ENCODE data around the gene ANKRD23. TPM values are rescaled to one million over a fixed set of nuclear protein-coding genes. Genes with fewer than 3 reads are reported as not detected.

Gene ANKRD23
- total RNA-seq, 2 experiments from 2014 or later: 6.2 to 10.4 TPM

DNA sequence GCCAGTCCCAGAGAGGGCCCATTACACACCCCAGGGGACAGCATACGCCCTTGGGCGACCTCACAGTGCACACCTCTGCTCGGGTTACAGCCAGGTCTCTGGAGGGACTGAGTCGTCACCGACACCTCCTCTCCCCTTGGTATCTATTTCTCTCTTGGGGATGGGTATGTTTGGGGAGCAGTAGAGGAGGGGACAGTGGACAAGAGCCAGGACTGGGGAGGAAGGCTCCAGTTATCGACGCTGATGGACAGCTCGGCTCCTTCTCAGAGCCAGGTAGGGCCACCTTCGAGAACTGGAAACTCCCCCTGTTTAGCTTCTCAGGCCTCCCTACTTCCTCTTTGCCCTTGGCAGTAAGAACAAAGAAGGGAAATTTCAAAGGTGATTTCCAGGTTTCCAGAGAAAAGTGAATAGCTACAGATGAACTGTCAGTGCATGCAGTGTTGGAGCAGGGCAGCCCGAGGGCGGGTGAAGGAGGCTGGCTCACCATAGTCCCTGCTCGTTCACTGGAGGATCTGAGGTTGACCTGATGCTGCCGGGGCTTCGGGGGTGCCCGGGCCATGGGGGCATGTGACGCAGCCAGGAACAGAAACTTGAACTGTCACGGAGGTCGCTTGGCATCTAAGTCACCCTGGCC, 30.5 kb upstream of the ANKRD23 start:
- no peaks in the 10 kb centered on the region for H3K9me3 ChIP-seq (ENCODE audit: control insufficient read depth in 1 of 2, insufficient read depth in 1 of 2, low read length in 2 of 2)
- H3K27ac ChIP-seq (ENCODE audit: low read depth in 1 of 2, low read length in 2 of 2): no peak overlapping the region
- Mint-ChIP-seq H3K36me3 (ENCODE audit: low read depth) (peaks cover 8% of the 10 kb centered on the region), H3K27ac (peak overlapping the region; percentile 75), H3K9me3 (no peaks in the 10 kb centered on the region), H3K4me3 (peak overlapping the region; percentile 62), H3K27me3 (no peaks in the 10 kb centered on the region), H3K4me1 (ENCODE audit: low read depth) (peaks cover 45% of the 10 kb centered on the region)
- no peaks in the 10 kb centered on the region for H3K36me3 ChIP-seq (ENCODE audit: insufficient read depth, low read length)
- DNase-seq (peak in 2 of 14 experiments; percentile 70 to 73), ATAC-seq (ENCODE audit: poor library complexity) (no peak)
- POLR2A ChIA-PET: interaction anchor here (0.7 to 2.7 kb wide), 5 partner anchors 16 to 88 kb away, joined by 3 to 11 read pairs (median 8); partner anchors contain the start of gene ANKRD39
- H3K27me3 ChIP-seq (ENCODE audit: control insufficient read depth in 1 of 2, insufficient read depth in 2 of 2, low read length in 2 of 2): no peaks in the 10 kb centered on the region
- TF ChIP-seq CTCF (IDR thresholded peaks at IDR 0.05): no peak
- CTCF ChIA-PET: interaction anchor here (3.1 kb wide), 1 partner anchor 16 kb away, joined by 19 read pairs; the partner anchor contains the start of gene ANKRD39
- H3K4me1 ChIP-seq (ENCODE audit: insufficient read depth, low read length): peaks cover 33% of the 10 kb centered on the region
- intact Hi-C loops (cut with DNase I, micrococcal nuclease): loop anchor here (2.0 to 5.0 kb wide), 2 partner anchors 40 to 88 kb away; no protein-coding TSS in a partner anchor
- no peak overlapping the region for H3K4me3 ChIP-seq (ENCODE audit: low read length)

DNA sequence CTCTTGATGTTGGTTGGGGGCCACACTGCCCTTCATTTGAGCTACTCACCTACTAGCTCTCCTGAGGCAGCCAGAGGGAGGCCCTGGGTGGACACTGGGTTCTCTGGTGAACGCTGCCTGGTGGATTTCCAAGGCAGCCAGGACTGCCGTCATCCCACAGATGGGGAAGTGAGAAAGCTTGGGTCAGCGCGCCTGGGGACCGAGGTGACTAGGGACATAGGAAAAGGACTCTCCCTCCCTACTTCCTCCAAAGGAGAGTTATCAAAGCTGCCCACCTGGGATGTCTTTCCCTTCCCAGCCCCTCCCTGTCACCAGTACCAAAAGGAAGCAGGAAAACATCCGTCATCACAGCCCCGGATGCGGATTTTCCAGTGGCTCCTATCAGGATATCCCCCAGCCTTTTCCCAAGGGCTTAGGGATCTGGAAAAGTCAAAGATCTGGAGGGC, 29.9 kb upstream of the ANKRD23 start:
- H3K9me3 Mint-ChIP-seq: no peaks in the 10 kb centered on the region

More for the DNA sequence above, 29.9 kb upstream of the ANKRD23 start:
- Histone ChIP-seq H3K27ac (ENCODE audit: low read depth in 1 of 2, low read length in 2 of 2) (no peak overlapping the region), H3K9me3 (ENCODE audit: control insufficient read depth in 1 of 2, insufficient read depth in 1 of 2, low read length in 2 of 2) (no peaks in the 10 kb centered on the region), H3K27me3 (ENCODE audit: control insufficient read depth in 1 of 2, insufficient read depth in 2 of 2, low read length in 2 of 2) (no peaks in the 10 kb centered on the region), H3K36me3 (ENCODE audit: insufficient read depth, low read length) (no peaks in the 10 kb centered on the region), H3K4me3 (ENCODE audit: low read length) (no peak overlapping the region), H3K4me1 (ENCODE audit: insufficient read depth, low read length) (peaks cover 33% of the 10 kb centered on the region)
- no peaks in the 10 kb centered on the region for H3K27me3 Mint-ChIP-seq
- H3K27ac Mint-ChIP-seq: no peak overlapping the region
- H3K4me1 Mint-ChIP-seq (ENCODE audit: low read depth): peaks cover 45% of the 10 kb centered on the region
- ChIA-PET POLR2A (interaction anchor here (2.1 to 2.7 kb wide), 4 partner anchors 16 to 89 kb away, joined by 7 to 11 read pairs (median 10); partner anchors contain the start of gene ANKRD39), CTCF (interaction anchor here (3.1 kb wide), 1 partner anchor 16 kb away, joined by 19 read pairs; the partner anchor contains the start of gene ANKRD39)
- intact Hi-C loops (cut with DNase I, micrococcal nuclease): loop anchor here (2.0 to 5.0 kb wide), 2 partner anchors 41 to 89 kb away; no protein-coding TSS in a partner anchor
- H3K4me3 Mint-ChIP-seq: no peak overlapping the region
- peak in 2 of 14 experiments; percentile 59 to 60 for DNase-seq
- H3K36me3 Mint-ChIP-seq (ENCODE audit: low read depth): peaks cover 8% of the 10 kb centered on the region
- no peak for ATAC-seq (ENCODE audit: poor library complexity)
- TF ChIP-seq CTCF (IDR thresholded peaks at IDR 0.05): no peak

Data from CD4-positive, alpha-beta T cell (primary cell).